GM20000 (cell line): ENCODE results near the gene NRM.
"Not testable (repeated sequence)": the region's sequence is repeated elsewhere in the genome, so short reads cannot be mapped to it uniquely, and the experiment has no call there.

ENCODE experiments used
- DNase-seq: peaks from one replicate; pipeline ENCODE4 v3.0.0; 2012; ENCODE audit warnings: low spot score
- TF ChIP-seq, protein P1 (sequence below): IDR thresholded peaks from 2 replicates; pipeline ENCODE4 v1.5.1; 2012; ENCODE audit warnings: mild to moderate bottlenecking, control low read depth; ENCODE audit errors: extremely low read depth, missing control alignments

Gene NRM

DNA sequence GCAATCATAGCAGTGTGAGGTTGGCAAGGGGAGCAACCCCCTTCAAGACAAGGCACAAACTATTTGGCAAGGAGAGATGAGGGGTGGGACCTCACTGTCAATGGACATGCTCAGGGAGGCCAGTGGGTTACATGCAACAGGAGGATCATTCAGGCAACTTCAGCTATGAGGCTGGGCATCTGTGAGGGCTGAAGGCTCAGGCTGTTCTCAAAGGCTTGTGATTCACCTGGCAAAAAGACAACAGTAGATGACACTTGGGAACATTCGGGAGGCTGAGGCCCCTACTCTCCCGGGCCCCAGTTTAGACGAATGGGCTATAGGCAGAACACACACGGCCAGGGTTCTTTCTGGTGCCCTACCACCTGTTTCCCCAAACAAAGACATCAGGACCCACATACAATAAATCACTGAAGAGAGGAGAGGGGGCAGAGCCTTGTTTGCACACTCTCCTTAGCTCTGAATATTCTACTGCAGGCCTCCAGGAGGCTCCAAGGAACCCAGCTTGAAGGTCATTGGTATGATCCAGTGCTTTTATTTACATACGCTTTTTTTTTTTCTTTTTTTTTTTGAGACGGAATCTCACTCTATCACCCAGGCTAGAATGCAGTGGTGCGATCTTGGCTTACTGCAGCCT lies 37.3 kb upstream of the NRM start:
- DNase-seq = no peak
- TF ChIP-seq, protein P1, sequence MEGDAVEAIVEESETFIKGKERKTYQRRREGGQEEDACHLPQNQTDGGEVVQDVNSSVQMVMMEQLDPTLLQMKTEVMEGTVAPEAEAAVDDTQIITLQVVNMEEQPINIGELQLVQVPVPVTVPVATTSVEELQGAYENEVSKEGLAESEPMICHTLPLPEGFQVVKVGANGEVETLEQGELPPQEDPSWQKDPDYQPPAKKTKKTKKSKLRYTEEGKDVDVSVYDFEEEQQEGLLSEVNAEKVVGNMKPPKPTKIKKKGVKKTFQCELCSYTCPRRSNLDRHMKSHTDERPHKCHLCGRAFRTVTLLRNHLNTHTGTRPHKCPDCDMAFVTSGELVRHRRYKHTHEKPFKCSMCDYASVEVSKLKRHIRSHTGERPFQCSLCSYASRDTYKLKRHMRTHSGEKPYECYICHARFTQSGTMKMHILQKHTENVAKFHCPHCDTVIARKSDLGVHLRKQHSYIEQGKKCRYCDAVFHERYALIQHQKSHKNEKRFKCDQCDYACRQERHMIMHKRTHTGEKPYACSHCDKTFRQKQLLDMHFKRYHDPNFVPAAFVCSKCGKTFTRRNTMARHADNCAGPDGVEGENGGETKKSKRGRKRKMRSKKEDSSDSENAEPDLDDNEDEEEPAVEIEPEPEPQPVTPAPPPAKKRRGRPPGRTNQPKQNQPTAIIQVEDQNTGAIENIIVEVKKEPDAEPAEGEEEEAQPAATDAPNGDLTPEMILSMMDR = no peak

DNA sequence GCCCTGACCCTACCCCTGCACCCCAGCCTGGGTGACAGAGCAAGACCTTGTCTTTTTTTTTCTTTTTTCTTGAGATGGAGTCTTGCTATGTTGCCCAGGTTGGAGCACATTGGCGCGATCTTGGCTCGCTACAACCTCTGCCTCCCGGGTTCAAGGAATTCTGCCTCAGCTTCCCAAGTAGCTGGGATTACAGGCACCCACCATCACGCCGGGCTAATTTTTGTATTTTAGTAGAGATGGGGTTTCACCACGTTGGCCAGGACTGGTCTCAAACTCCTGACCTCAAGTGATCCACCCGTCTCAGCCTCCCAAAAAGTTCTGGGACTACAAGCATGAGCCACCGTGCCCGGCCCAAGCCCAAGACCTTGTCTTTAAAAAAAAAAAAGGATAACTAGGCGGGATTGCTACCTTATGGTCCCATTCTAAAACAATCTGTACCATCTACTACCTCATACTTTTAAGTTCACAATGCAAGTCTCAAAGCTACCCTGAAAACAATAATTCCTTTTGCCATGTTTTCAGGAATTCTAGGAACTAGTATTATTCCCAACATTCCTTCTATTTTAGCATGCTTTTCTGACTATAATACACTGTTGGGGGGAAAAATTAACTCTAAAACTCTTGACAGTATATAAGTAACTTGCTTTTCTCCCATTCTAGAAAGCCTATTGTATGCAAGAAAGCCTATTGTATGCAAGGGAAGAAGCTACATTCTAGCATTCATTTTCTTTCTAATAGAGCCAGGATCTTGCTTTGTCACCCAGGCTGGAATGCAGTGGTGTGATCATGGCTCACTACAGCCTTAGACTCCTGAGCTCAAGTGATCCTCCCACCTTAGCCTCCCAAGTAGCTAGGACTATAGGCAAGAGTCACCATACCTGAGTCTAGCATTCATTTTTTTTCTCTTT lies 36.0 kb upstream of the NRM start:
- TF ChIP-seq, protein P1 = no peak
- no peak for DNase-seq

DNA sequence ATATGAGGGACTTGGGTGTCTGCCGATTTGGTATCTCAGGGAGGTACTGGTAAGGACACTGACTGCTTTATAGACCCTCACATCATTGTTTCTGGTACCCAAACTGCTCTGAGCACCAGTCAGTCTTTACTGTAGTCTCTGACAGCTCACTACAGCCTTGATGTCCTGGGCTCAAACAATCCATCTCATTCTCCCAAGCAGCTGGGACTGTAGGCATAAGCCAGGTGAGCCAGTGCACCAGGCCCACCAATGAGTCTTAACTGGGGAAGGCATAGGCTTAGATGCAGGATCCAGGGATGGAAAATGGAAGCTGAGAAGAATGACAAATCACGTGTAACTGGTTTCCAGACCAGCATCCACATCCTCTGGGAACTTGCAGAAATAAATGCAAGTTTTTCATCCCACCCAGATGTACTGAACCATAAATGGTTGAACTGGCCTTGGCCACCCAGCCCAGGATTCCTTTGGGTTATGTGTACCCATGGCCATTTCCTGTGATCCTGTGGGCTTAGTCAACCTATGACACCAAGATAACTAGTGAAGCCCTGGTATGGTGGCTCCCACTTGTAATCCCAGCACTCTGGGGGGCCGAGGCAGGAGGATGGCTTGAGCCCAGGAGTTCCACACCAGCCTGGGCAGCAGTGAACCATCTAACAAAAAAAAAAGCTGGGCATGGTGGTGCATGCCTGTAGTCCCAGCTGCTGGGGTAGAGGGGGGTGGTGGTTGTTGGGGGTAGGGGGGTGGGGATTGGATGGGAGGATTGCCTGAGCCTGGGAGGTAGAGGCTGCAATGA lies 35.1 kb upstream of the NRM start:
- TF ChIP-seq, protein P1 = no peak
- no peak for DNase-seq

- no peak for DNase-seq
- TF ChIP-seq, protein P1 = no peak
These were observed 34.3 kb upstream of the NRM start for GRCh38 chr6:30724906-30725667.

DNA sequence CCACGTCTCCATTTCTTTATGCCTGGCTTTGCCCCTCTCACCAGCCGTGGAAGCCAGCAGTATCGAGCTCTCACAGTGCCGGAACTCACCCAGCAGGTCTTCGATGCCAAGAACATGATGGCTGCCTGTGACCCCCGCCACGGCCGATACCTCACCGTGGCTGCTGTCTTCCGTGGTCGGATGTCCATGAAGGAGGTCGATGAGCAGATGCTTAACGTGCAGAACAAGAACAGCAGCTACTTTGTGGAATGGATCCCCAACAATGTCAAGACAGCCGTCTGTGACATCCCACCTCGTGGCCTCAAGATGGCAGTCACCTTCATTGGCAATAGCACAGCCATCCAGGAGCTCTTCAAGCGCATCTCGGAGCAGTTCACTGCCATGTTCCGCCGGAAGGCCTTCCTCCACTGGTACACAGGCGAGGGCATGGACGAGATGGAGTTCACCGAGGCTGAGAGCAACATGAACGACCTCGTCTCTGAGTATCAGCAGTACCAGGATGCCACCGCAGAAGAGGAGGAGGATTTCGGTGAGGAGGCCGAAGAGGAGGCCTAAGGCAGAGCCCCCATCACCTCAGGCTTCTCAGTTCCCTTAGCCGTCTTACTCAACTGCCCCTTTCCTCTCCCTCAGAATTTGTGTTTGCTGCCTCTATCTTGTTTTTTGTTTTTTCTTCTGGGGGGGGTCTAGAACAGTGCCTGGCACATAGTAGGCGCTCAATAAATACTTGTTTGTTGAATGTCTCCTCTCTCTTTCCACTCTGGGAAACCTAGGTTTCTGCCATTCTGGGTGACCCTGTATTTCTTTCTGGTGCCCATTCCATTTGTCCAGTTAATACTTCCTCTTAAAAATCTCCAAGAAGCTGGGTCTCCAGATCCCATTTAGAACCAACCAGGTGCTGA lies 33.3 kb upstream of the NRM start:
- DNase-seq = not testable (repeated sequence)

DNA sequence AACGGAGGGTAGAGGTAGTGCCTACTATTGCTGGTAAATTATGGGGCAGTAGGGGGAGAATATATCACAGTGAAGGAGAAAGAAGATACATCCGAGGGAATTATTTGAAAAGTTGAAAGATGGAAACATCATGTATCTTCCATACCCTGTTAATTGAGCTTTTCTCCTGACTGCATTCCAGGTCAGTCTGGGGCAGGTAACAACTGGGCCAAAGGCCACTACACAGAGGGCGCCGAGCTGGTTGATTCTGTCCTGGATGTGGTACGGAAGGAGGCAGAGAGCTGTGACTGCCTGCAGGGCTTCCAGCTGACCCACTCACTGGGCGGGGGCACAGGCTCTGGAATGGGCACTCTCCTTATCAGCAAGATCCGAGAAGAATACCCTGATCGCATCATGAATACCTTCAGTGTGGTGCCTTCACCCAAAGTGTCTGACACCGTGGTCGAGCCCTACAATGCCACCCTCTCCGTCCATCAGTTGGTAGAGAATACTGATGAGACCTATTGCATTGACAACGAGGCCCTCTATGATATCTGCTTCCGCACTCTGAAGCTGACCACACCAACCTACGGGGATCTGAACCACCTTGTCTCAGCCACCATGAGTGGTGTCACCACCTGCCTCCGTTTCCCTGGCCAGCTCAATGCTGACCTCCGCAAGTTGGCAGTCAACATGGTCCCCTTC lies 32.5 kb upstream of the NRM start:
- not testable (repeated sequence) for DNase-seq
